ENCODE measurements around the gene HAUS1. TPM values are rescaled to one million over a fixed set of nuclear protein-coding genes. Genes with fewer than 3 reads are reported as not detected.
"Not testable (repeated sequence)": the region's sequence is repeated elsewhere in the genome, so short reads cannot be mapped to it uniquely, and the experiment has no call there.

Gene HAUS1
- total RNA-seq, 1 donor from 2014 or later = 7.8 TPM

DNA sequence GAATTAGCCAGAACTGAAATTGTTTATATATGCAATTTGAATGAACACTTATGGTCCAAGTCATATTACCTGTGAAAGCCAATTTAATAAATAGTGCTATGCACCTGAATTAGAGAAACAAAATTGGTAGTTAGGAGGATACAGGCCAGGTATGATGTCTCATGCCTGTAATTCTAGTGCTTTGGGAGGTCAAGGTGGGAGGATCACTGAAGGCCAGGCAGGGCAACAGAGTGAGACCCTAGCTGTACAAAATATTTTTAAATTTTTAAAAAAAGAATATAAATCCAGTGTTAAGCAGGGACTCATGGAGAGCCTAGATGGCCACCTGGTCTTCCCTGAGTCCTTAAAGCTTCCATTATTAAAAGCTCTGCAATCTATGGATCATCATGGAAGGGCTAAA is 24.8 kb upstream of the HAUS1 start:
- no peak for DNase-seq (ENCODE audit: low spot score)
- intact Hi-C loops (cut with DNase I) = loop anchor here (10.0 kb wide), 2 partner anchors 215 to 415 kb away; no protein-coding TSS in a partner anchor

DNA sequence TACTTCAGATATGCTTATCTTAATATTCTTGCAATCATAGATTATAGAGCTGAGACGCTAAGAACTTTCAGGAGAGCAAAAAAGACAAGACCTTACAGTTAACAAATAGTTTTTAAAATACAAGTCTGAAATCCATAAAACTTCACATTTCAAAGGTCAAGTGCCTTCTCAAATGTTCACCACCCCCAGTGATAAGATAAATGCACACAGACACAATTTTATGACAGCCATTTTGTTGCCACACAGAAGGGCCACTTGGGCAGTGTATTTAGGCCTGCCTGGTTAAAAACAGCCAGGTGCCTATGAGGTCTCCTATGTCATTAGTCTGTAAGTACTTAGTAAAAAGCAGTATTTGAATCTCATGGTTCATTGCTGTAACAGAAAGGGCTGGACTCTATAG is 24.0 kb upstream of the HAUS1 start:
- DNase-seq (ENCODE audit: low spot score) = no peak
- intact Hi-C loops (cut with DNase I) = no loop called here

DNA sequence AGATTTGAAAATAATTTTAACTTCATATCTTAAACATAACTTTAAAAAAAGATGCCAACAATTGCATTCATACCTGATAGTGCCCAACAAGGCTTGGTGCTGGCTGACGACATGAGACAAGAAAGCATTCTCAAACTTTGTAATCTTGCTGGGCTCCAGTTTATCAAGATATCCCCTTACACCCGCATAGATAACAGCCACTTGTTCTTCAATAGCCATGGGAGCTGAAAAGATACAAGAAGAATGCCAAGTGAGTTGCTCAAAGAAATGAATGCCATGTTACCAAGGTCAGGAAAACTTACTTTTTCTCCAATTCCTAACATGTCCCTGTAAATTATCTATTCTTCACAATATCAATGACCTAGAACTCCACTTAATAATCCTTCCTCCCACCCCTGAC is 19.8 kb upstream of the HAUS1 start:
- intact Hi-C loops (cut with DNase I) = no loop called here

DNA sequence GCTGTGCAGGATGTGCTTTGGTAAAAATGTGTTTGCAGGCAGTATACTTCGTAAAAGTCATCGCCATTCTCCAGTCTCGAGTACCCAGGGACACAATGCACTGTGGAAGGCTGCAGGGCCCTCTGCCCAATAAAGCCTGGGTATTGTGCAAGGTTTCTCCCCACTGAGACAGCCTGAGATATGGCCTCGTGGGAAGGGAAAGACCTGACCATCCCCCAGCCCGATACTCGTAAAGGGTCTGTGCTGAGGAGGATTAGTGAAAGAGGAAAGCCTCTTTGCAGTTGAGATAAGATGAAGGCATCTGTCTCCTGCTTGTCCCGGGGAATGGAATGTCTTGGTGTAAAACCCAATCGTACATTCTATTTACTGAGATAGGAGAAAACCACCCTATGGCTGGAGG is 15.7 kb upstream of the HAUS1 start:
- intact Hi-C loops (cut with DNase I) = not testable (repeated sequence)

More for the DNA sequence above, 19.8 kb upstream of the HAUS1 start:
- DNase-seq (ENCODE audit: low spot score) = no peak

DNA sequence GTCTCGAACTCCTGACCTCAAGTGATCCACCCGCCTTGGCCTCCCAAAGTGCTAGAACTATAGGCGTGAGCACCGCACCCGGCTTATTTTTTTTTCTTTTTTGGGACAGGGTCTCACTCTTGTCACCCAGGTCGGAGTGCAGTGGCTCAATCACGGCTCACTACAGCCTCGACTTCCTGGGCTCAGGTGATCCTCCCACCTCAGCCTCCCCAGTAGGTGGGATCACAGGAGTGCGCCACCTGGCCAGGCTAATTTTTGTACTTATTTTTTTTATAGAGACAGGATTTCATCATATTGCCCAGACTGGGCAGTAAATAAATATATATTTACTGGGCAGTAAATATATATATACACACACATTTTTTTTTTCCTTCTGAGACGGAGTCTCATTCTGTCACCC is 8.7 kb upstream of the HAUS1 start:
- intact Hi-C loops (cut with DNase I) = no loop called here
- DNase-seq (ENCODE audit: low spot score) = no peak

More for the DNA sequence above, 15.7 kb upstream of the HAUS1 start:
- not testable (repeated sequence) for DNase-seq (ENCODE audit: low spot score)

DNA sequence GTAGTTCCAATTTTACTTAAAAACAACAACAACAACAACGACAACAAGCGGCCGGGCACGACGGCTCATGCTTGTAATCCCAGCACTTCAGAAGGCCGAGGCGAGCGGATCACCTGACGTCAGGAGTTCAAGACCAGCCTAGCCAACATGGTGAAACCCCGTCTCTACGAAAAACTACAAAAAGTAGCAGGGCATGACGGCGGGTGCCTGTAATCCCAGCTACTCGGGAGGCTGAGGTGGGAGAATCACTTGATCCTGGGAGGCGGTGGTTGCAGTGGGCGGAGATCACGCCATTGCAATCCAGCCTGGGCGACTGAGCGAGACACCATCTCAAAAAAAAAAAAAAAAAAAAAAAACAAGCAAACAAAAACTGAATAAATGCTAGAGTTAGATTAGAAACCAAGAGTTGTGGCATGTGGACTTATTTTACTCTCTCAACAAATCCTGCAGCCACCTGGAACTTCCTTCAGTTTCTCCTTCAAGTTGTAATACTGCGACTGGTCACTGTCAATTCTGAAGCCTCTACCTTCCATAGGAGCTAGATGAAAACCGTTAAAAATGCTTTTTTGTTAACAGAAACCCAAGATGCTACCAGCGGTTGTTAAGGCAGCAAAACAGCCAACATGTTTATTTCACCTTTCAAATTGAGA is 7.4 kb upstream of the HAUS1 start:
- DNase-seq (ENCODE audit: low spot score) = no peak
- intact Hi-C loops (cut with DNase I) = no loop called here

DNA sequence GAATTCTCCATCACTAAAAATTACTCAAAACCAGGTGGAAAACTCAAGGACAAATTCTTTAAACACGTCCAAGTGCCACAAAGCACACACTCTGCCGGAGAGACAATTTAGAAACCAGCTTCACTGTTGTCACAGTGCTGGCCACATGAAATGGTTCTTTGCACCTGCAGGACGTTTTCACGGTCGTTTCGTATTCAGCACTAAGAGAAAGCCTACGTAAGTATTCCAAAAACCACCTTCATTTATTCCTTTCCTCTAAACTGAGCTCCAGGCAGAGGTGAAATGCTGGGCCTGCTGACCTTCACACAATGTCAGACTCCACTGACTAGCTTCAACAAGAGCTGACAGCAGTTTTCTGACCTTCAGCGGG is 6.8 kb upstream of the HAUS1 start:
- intact Hi-C loops (cut with DNase I) = no loop called here
- no peak for DNase-seq (ENCODE audit: low spot score)

DNA sequence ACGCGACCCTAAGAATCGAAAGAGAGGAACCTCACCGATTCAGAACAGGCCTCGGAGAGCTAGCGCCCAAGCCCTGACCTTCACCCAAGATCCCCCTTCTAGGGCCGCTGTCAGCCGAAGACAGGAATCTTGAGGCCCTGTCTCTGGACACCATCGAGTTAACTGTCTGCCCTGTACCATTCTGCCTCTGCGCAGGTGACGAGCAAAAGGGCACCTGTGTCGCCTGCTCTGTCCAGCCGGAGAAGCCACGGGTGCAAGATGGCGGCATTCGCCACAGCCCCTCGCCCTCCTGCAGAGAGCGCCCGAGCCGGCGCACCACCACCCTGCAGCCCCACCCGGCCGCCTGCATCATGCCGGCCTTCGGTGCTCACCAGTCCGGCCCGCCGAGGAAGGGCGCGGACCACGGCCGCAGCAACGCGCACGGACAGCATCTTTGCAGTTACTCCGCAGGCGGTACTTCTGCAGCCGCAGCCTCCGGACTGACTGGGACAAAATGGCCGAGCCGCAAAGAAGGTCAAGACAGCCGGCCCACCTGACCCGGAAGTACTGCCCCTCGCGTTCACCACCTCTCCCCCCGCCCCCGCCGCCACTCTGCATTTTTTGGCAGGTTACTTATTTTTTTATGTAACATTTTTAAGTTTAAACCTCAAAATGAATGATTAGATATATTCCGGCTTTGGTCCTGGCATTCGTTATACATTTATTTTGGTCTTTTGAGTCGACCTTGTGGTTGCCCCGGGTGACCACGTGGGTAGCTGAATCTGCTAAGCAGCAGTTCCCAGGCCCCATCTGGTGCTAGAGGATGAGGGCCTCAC is 6.2 kb upstream of the HAUS1 start, which contains the start of gene ATP5F1A:
Gene ATP5F1A (minus strand): TSS at position 496 of the 815 bp plus-strand sequence. CDS start 65 bp downstream, at position 431.
- intact Hi-C loops (cut with DNase I) = no loop called here

DNA sequence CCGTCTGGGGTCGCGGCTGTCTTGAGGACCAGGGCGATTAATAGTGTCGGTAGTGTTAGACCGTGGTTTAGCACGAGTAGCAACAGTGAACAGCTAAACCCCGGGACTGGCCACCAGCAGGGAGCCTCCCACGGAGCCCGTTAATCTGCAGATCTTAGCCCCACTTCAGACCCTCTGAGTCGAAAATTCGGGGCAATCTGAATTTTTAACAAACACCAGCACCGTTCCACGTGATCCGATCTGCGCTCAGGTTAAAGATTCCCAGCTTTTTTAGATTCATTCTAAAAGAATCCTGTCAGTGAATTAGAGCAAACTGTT is 5.6 kb upstream of the HAUS1 start:
- DNase-seq (ENCODE audit: low spot score) = no peak
- intact Hi-C loops (cut with DNase I) = no loop called here

More for the DNA sequence above, 6.2 kb upstream of the HAUS1 start, which contains the start of gene ATP5F1A:
- peak; percentile 95 for DNase-seq (ENCODE audit: low spot score)

DNA sequence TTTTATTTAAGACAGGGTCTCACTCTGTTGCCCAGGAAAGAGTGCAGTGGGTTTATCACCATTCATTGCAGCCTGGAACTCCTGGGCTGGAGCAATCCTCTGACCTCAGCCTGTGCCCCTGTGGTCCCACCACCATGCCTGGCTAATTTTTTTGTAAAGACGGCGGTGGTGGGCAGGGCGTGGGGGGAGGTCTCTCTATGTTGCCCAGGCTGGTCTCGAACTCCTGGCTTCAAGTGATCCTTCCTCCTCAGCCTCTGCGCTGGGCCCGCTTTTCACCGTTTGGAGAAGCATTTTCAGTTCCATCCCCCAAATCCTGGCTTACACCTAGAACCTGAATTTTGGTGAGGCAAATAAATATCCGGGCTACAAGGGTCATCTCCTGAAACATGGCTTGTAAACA is 4.7 kb upstream of the HAUS1 start:
- intact Hi-C loops (cut with DNase I) = no loop called here
- no peak for DNase-seq (ENCODE audit: low spot score)

DNA sequence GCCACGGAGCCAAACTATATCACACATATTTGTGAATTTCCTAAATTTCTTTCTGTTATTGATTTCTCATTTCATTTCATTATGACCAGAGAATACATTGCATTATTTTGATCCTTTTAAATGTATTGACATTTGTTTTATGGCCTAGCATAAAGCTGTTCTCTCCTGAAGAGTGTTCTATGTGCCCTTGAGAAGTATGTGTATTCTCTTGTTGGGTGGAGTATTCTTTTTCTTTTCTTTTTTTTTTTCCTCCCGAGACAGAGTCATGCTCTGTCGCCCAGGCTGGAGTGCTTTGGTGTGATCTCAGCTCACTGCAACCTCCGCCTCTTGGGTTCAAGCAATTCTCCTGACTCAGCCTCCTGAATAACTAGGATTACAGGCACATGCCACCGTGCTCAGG is 5.2 kb downstream of the HAUS1 start:
- intact Hi-C loops (cut with DNase I) = no loop called here
- DNase-seq (ENCODE audit: low spot score) = no peak

DNA sequence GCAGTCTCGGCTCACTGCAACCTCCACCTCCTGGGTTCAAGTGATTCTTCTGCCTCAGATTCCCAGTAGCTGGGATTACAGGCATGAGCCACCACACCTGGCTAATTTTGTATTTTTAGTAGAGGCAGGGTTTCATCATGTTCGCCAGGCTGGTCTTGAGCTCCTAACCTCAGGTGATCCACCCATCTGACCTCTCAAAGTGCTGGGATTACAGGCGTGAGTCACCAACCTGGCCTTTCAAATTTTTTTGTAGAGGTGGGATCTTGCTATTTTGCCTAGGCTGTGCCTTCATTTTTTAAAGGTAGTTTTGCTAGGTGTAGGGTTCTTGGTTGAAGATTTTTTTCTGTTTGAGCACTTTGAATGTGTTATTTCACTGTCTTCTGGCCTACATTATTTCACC is 6.2 kb downstream of the HAUS1 start:
- intact Hi-C loops (cut with DNase I) = no loop called here
- no peak for DNase-seq (ENCODE audit: low spot score)

DNA sequence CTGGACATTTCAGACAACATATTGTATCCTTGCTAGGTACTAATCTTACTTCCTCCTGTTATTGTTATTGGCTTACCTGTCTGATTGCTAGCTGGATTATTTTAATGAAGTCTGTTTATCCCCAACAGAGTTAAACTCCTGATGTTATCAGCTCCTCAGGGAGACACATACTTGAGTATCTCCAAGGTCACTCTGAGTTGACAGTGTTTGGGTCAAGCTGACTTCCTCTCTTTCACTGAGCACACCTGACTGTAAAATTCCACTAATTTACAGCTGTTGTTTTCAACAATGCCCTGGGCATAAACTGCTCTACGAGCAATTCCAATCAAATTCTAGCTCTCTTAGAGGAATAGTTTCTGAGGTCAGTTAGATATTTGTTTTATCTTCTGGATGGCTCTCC is 9.6 kb downstream of the HAUS1 start:
- DNase-seq (ENCODE audit: low spot score) = no peak
- intact Hi-C loops (cut with DNase I) = no loop called here

DNA sequence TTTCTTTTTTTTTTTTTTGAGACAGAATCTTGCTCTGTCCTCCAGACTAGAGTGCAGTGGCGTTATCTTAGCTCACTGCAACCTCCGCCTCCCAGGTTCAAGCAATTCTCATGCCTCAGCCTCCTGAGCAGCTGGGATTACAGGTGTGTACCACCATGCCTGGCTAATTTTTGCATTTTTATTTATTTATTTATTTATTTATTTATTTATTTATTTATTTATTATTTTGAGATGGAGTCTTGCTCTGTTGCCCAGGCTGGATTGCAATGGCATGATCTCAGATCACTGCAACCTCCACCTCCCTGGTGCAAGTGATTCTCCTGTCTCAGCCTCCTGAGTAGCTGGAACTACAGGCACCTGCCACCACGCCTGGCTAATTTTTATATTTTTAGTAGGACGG is 22.4 kb downstream of the HAUS1 start:
- DNase-seq (ENCODE audit: low spot score); intact Hi-C loops (cut with DNase I): not testable (repeated sequence)

DNA sequence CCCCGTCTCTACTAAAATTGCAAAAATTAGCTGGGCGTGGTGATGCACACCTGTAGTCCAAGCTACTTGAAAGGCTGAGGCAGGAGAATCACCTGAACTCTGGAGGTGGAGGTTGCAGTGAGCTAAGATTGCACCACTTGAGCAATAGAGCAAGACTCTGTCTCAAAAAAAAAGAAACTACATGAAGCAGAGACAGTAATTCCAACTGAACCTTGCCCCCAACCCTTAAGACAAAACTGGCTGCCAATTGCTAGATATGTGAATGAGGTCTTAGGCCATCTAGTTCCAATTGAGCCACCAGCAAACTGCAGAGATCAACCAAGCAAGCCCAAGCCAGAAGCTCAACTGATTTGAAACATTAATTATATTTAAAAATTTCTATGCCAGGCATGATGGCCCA is 25.9 kb downstream of the HAUS1 start:
- intact Hi-C loops (cut with DNase I) = no loop called here
- DNase-seq (ENCODE audit: low spot score) = no peak

DNA sequence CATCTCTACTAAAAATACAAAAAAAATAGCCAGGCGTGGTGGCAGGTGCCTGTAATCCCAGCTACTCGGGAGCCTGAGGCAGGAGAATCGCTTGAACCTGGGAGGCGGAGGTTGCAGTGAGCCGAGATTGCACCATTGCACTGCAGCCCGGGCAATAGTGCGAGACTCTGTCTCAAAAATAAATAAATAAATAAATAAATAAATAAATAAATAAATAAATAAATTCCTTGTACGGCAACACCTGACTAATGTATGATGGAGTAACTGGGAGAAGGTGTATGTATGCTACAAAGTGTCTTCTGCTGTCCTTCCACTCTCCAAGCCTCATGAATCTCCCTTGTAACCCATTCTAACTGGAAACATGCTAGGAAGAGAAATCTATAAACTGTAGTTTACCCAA is 26.4 kb downstream of the HAUS1 start:
- DNase-seq (ENCODE audit: low spot score); intact Hi-C loops (cut with DNase I): not testable (repeated sequence)

DNA sequence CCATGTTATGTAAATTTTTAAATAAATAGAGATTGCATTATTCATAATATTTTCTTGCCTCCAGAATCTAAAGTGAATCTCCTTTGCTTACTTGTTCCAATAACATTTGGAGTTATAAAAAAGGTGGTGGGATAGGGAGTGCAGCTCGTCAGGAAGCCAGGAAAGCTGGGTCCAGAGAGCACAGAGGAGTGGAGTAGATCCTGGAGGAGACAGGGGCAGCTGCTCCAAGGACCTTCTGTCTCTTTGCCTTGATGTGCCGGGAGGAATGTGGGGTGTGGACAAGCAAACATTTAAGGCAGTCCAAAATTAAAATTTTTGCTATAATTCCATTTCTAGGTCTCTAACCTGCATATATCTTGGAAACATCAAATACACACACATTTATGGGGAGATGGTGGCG is 29.3 kb downstream of the HAUS1 start:
- intact Hi-C loops (cut with DNase I) = no loop called here
- DNase-seq (ENCODE audit: low spot score) = no peak

DNA sequence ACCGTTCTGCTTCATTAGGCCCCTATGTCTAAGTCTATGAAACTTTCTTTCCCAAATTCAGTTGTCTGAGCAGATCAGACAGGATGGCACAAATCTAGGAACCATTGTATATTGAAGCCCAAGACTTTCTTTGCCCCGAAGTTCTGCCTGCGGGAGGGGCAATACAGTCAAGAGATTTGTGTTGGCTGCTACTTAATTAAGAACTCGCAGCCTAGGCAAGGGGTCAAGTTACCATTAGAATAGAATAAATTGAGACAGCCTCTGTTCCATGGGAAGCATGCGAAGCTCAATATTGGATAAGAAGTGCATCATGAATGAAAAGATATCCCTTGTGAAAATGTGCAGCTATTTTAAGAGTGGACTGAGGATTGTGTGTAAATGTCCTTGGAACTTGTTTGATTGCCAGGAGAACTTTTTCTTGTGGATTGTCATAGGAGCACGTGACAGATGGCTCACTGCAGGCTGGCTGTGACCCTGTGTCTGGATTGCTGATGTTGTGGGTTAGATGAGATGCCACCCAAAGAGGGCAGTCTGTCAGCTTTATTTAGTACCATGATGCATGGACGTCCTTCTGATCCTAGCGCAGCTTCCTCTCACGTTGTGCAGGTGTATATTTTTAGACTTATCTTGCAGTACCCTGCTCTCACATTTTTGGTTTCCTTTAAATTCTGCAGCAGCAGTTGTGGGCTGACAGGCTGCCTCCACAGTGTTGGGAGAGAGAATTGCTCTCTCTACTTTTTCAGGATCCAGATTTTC is 30.9 kb downstream of the HAUS1 start:
- intact Hi-C loops (cut with DNase I) = no loop called here
- DNase-seq (ENCODE audit: low spot score) = no peak

DNA sequence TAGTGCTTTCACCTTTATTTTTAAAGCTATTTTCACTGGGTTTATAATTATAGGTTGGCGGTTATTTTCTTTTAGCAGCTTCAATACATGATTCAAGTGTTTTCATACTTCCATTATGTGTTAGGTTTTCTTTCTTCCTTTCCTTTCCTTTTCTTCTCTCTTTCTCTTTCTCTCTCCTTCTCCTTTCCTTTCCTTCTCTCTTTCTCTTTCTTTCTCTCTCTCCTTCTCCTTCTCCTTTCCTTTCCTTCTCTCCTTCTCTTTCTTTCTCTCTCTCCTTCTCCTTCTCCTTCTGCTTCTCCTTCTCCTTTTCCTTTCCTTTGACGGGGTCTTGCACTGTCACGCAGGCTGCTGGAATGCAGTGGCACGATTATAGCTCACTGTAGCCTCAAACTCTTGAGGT is 36.0 kb downstream of the HAUS1 start:
- intact Hi-C loops (cut with DNase I) = no loop called here
- no peak for DNase-seq (ENCODE audit: low spot score)

DNA sequence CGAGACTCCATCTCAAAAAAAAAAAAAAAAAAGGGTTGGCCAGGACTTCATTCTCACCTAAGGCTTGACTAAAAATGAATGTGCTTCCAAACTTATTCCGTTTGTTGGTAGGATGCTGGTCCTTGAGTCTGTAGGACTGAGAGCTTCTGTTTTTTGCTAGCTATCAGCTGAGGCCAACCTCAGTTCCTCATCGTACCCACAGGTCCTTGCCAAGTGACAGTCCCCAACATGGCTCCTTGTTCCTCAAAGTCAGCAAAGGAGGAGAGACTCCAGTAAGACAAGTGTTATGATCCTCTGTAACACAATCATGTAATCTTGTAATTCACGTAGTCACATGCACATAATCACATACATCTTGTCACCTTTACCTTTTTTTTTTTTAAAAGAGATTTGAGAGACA is 37.0 kb downstream of the HAUS1 start:
- intact Hi-C loops (cut with DNase I) = no loop called here
- DNase-seq (ENCODE audit: low spot score) = no peak

All from cardiac septum (tissue), 1 donor.